ENCODE data around the gene MAP3K20. TPM values are rescaled to one million over a fixed set of nuclear protein-coding genes. Genes with fewer than 3 reads are reported as not detected.
"Not testable (repeated sequence)": the region's sequence is repeated elsewhere in the genome, so short reads cannot be mapped to it uniquely, and the experiment has no call there.

The MAP3K20 gene
- total RNA-seq, 4 donors from 2014 or later, result 24.7 to 40.2 (median 33.8) TPM

GRCh38 chr2:173161040-173161439 is 85.4 kb downstream of the MAP3K20 start:
- DNase-seq, result no peak
- no peaks in the 10 kb centered on the region for H3K36me3 ChIP-seq
- peaks cover 0 to 3% of the 10 kb centered on the region in 2 donors for H3K9me3 ChIP-seq
- 93 to 96% methylated on average over 4 of the region's 4 CpGs for WGBS, 2 donors (ENCODE audit: low coverage in 1 of 2)
- peaks cover 0 to 33% (median 2%) of the 10 kb centered on the region in 4 donors for H3K4me1 ChIP-seq
- intact Hi-C loops (cut with DNase I; ENCODE audit: low total_unique reads) (no loop called here), in situ Hi-C loops (cut with MboI; ENCODE audit: low pct_ligation_motif_present in 1 of 4, low pct_unique_long_range_greater_than_20kb in 1 of 4, low sequenced_read_pairs in 3 of 4) (no loop called here)
- no peak for TF ChIP-seq POLR2AphosphoS5 (IDR thresholded peaks at IDR 0.05)
- TF ChIP-seq EP300 (IDR thresholded peaks at IDR 0.05; ENCODE audit: low read depth), result no peak
- no peak for TF ChIP-seq POLR2A (IDR thresholded peaks at IDR 0.05)
- no peak for TF ChIP-seq CTCF (IDR thresholded peaks at IDR 0.05)
- no peaks in the 10 kb centered on the region for H3K27me3 ChIP-seq
- no peak overlapping the region for H3K4me3 ChIP-seq
- H3K27ac ChIP-seq, result peak overlapping the region; percentile 40 to 73 (median 68)

DNA sequence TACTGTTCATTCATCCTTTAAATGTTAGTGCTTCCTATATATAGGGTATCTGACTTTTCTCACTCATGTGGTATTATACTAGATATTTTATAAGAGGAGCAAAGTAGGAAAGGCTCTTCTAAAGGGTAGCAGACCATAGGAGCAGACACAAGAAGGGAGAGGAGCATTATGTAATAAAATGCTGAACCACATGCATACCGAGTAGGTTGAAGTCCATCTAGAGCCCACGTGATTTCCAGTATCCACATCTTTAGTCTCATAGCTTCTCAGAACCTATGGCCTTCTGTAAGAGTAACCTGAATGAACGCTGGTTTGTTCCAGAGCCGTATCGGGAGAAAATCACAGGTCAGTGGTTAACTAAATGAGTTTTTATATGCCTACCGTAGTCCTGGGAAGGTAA is 85.9 kb downstream of the MAP3K20 start:
- WGBS, 2 donors (ENCODE audit: low coverage in 1 of 2), result 76 to 79% methylated on average over 5 to 6 of the region's 6 CpGs
- TF ChIP-seq POLR2AphosphoS5 (IDR thresholded peaks at IDR 0.05), result no peak
- no peak for TF ChIP-seq CTCF (IDR thresholded peaks at IDR 0.05)
- TF ChIP-seq EP300 (IDR thresholded peaks at IDR 0.05; ENCODE audit: low read depth), result no peak
- no peak for TF ChIP-seq POLR2A (IDR thresholded peaks at IDR 0.05)
- intact Hi-C loops (cut with DNase I; ENCODE audit: low total_unique reads), result no loop called here
- Histone ChIP-seq H3K27me3 (no peaks in the 10 kb centered on the region), H3K27ac (peak overlapping the region in 3 of 4 donors; percentile 68 to 73 (median 69)), H3K4me3 (no peak overlapping the region), H3K4me1 (peaks cover 0 to 34% (median 2%) of the 10 kb centered on the region in 4 donors), H3K36me3 (no peaks in the 10 kb centered on the region), H3K9me3 (peaks cover 0 to 3% of the 10 kb centered on the region in 2 donors)
- in situ Hi-C loops (cut with MboI; ENCODE audit: low pct_ligation_motif_present in 1 of 4, low pct_unique_long_range_greater_than_20kb in 1 of 4, low sequenced_read_pairs in 3 of 4), result no loop called here
- no peak for DNase-seq

- peaks cover 0 to 34% (median 2%) of the 10 kb centered on the region in 4 donors for H3K4me1 ChIP-seq
- intact Hi-C loops (cut with DNase I; ENCODE audit: low total_unique reads); H3K36me3 ChIP-seq; DNase-seq; H3K27me3 ChIP-seq; in situ Hi-C loops (cut with MboI; ENCODE audit: low pct_ligation_motif_present in 1 of 4, low pct_unique_long_range_greater_than_20kb in 1 of 4, low sequenced_read_pairs in 3 of 4); H3K27ac ChIP-seq; H3K9me3 ChIP-seq; H3K4me3 ChIP-seq: not testable (repeated sequence)
- 100% methylated on average over 1 of the region's 1 CpG for WGBS, 2 donors (ENCODE audit: low coverage in 1 of 2)
Measured at GRCh38 chr2:173163357-173163756, 87.7 kb downstream of the MAP3K20 start.

- in situ Hi-C loops (cut with MboI; ENCODE audit: low pct_ligation_motif_present in 1 of 4, low pct_unique_long_range_greater_than_20kb in 1 of 4, low sequenced_read_pairs in 3 of 4), result no loop called here
- 47 to 80% methylated on average over 1 of the region's 1 CpG for WGBS, 2 donors (ENCODE audit: low coverage in 1 of 2)
- intact Hi-C loops (cut with DNase I; ENCODE audit: low total_unique reads), result no loop called here
- peaks cover 0 to 3% of the 10 kb centered on the region in 2 donors for H3K9me3 ChIP-seq
- H3K36me3 ChIP-seq, result no peaks in the 10 kb centered on the region
- H3K4me3 ChIP-seq, result no peak overlapping the region
- H3K27ac ChIP-seq, result no peak overlapping the region
- TF ChIP-seq POLR2A (IDR thresholded peaks at IDR 0.05), result no peak
- TF ChIP-seq CTCF (IDR thresholded peaks at IDR 0.05), result no peak
- no peak for TF ChIP-seq POLR2AphosphoS5 (IDR thresholded peaks at IDR 0.05)
- TF ChIP-seq EP300 (IDR thresholded peaks at IDR 0.05; ENCODE audit: low read depth), result no peak
- DNase-seq, result no peak
- H3K27me3 ChIP-seq, result no peaks in the 10 kb centered on the region
- H3K4me1 ChIP-seq, result peaks cover 0 to 34% (median 2%) of the 10 kb centered on the region in 4 donors
Measured at GRCh38 chr2:173164396-173164795, 88.8 kb downstream of the MAP3K20 start.

Data from transverse colon (tissue), 4 donors.